SK-N-SH (cell line): ENCODE data around the gene CNBP. TPM values are rescaled to one million over a fixed set of nuclear protein-coding genes. Genes with fewer than 3 reads are reported as not detected.

Experiments
- CTCF ChIA-PET: fragments of 300-600, 350-600 bp; formaldehyde crosslinking; extraction: SDS; loops from one replicate; lab custom pipeline; 2021; lab: Yijun Ruan, JAX
- POLR2A ChIA-PET: fragments of 350-600 bp; sonication (Branson Sonifier 250); formaldehyde crosslinking; extraction: SDS; loops from one replicate; lab custom pipeline; 2020; ENCODE audit warnings: antibody characterized with exemption, inconsistent platforms; lab: Yijun Ruan, JAX
- DNase-seq: peaks from one replicate; pipeline ENCODE4 v3.0.0; 2012
- H2AFZ ChIP-seq: fragments of 200-600 bp; sonication (generic); 2 replicates; pipeline ENCODE4 v1.8.1; 2016; ENCODE audit warnings: antibody characterized with exemption, mild to moderate bottlenecking, low read depth
- H3F3A ChIP-seq: fragments of 200-600 bp; sonication (generic); replicated peaks from 2 replicates; pipeline ENCODE3; 2016; ENCODE audit warnings: antibody characterized with exemption, mild to moderate bottlenecking; ENCODE audit not compliant: insufficient read depth
- H3K27ac ChIP-seq, 2 experiments: fragments of 200-500 bp in 1 of 2; fragments of 200-600 bp in 1 of 2; sonication (Bioruptor generic) in 1 of 2; sonication (generic), shearing (Covaris generic) in 1 of 2; 2 replicates each; pipeline versions ENCODE4 v1.5.1 to v1.6.1; 2014 to 2016; ENCODE audit warnings: low read depth in 2 of 2, inconsistent platforms in 1 of 2, low read length in 1 of 2, mild to moderate bottlenecking in 1 of 2, mixed read lengths in 1 of 2
- H3K27me3 ChIP-seq: fragments of 200-600 bp; sonication (generic), shearing (Covaris generic); 2 replicates; pipeline ENCODE4 v1.6.1; 2016; ENCODE audit warnings: mixed run types; ENCODE audit not compliant: insufficient read depth
- H3K36me3 ChIP-seq, 2 experiments: fragments of 200-500 bp in 1 of 2; fragments of 200-600 bp in 1 of 2; sonication (Bioruptor generic) in 1 of 2; sonication (generic) in 1 of 2; replicated peaks in 1 of 2; 2 replicates each; pipeline versions ENCODE3 to v1.5.1; 2014 to 2016; ENCODE audit warnings: low read length in 1 of 2, mild to moderate bottlenecking in 1 of 2; ENCODE audit not compliant: insufficient read depth in 2 of 2, control insufficient read depth in 1 of 2
- H3K4me1 ChIP-seq, 2 experiments: fragments of 200-500 bp in 1 of 2; fragments of 200-600 bp in 1 of 2; sonication (Bioruptor generic) in 1 of 2; sonication (generic), shearing (Covaris generic) in 1 of 2; 2 replicates each; pipeline versions ENCODE4 v1.5.1 to v1.6.1; 2014 to 2016; ENCODE audit warnings: low read depth in 1 of 2, low read length in 1 of 2, mixed run types in 1 of 2; ENCODE audit not compliant: insufficient read depth in 2 of 2, control insufficient read depth in 1 of 2
- H3K4me2 ChIP-seq: fragments of 200-600 bp; sonication (generic), shearing (Covaris generic); 2 replicates; pipeline ENCODE4 v1.6.1; 2017; ENCODE audit warnings: mixed run types
- H3K4me3 ChIP-seq, 2 experiments: fragments of 200-500 bp in 1 of 2; fragments of 200-600 bp in 1 of 2; sonication (Bioruptor generic) in 1 of 2; sonication (generic), shearing (Covaris generic) in 1 of 2; 2 replicates each; pipeline versions ENCODE4 v1.5.1 to v1.8.1; 2014 to 2016; ENCODE audit warnings: low read depth in 2 of 2, inconsistent platforms in 1 of 2, low read length in 1 of 2, mild to moderate bottlenecking in 1 of 2, mixed read lengths in 1 of 2, moderate library complexity in 1 of 2
- H3K79me2 ChIP-seq: fragments of 200-600 bp; sonication (generic); 2 replicates; pipeline ENCODE4 v1.8.1; 2017; ENCODE audit warnings: mild to moderate bottlenecking; ENCODE audit not compliant: insufficient read depth
- H3K9ac ChIP-seq: fragments of 200-600 bp; sonication (generic); 2 replicates; pipeline ENCODE4 v1.6.1; 2017; ENCODE audit warnings: mixed run types
- H3K9me2 ChIP-seq: fragments of 200-600 bp; sonication (generic); 2 replicates; pipeline ENCODE4 v1.6.1; 2017; ENCODE audit warnings: mixed run types
- H3K9me3 ChIP-seq: fragments of 200-600 bp; sonication (generic); 2 replicates; pipeline ENCODE4 v1.6.1; 2017; ENCODE audit warnings: mixed run types, mild to moderate bottlenecking, moderate library complexity
- H4K20me1 ChIP-seq: fragments of 200-600 bp; sonication (generic); 2 replicates; pipeline ENCODE4 v1.6.1; 2017; ENCODE audit warnings: mild to moderate bottlenecking, mixed run types; ENCODE audit not compliant: insufficient read depth
- ELF1 ChIP-seq: IDR thresholded peaks from 2 replicates; pipeline ENCODE4 v1.4.0; 2012
- EP300 ChIP-seq, 2 experiments: IDR thresholded peaks; 2 replicates each; pipeline versions ENCODE4 v1.4.0 to v1.6.1; 2012; ENCODE audit warnings: borderline replicate concordance in 1 of 2, low read depth in 1 of 2, low read length in 1 of 2
- FOXJ3 ChIP-seq: sonication (generic); formaldehyde crosslinking; IDR thresholded peaks from 2 replicates; pipeline ENCODE4 v1.5.1; 2020; ENCODE audit warnings: mild to moderate bottlenecking, missing genetic modification reagents
- FOXM1 ChIP-seq: IDR thresholded peaks from 2 replicates; pipeline ENCODE4 v1.4.0; 2012; ENCODE audit warnings: low read depth, mild to moderate bottlenecking
- GABPA ChIP-seq: IDR thresholded peaks from 2 replicates; pipeline ENCODE4 v1.4.0; 2012; ENCODE audit warnings: low read depth, mild to moderate bottlenecking
- GATA2 ChIP-seq: sonication (generic); formaldehyde crosslinking; IDR thresholded peaks from 2 replicates; pipeline ENCODE4 v1.5.0; 2020; ENCODE audit warnings: mild to moderate bottlenecking, missing genetic modification reagents
- MEF2A ChIP-seq: IDR thresholded peaks from 2 replicates; pipeline ENCODE4 v1.4.0; 2012; ENCODE audit warnings: low read depth, borderline replicate concordance
- MXI1 ChIP-seq: IDR thresholded peaks from 2 replicates; pipeline ENCODE4 v1.6.1; 2012; ENCODE audit warnings: mild to moderate bottlenecking, low read depth, low read length, improper control_type of control experiment
- RAD21 ChIP-seq: IDR thresholded peaks from 2 replicates; pipeline ENCODE4 v1.6.1; 2012; ENCODE audit warnings: mild to moderate bottlenecking, low read length
- RCOR1 ChIP-seq: fragments of 150-350 bp; IDR thresholded peaks from 2 replicates; pipeline ENCODE4 v1.6.1; 2017; ENCODE audit warnings: antibody characterized with exemption, low read length
- RXRA ChIP-seq: IDR thresholded peaks from 2 replicates; pipeline ENCODE4 v1.4.0; 2012; ENCODE audit warnings: low read depth, mild to moderate bottlenecking, borderline replicate concordance
- SIN3A ChIP-seq: IDR thresholded peaks from 2 replicates; pipeline ENCODE4 v1.6.1; 2012; ENCODE audit warnings: low read depth, mild to moderate bottlenecking, low read length, moderate library complexity, borderline replicate concordance
- SMC3 ChIP-seq: IDR thresholded peaks from 2 replicates; pipeline ENCODE4 v1.6.1; 2012; ENCODE audit warnings: low read depth, low read length, improper control_type of control experiment
- TEAD4 ChIP-seq: IDR thresholded peaks from 2 replicates; pipeline ENCODE4 v1.4.0; 2012; ENCODE audit warnings: mild to moderate bottlenecking, borderline replicate concordance; ENCODE audit not compliant: insufficient read depth
- YY1 ChIP-seq: IDR thresholded peaks from 2 replicates; pipeline ENCODE4 v1.4.0; 2012; ENCODE audit warnings: low read depth, mild to moderate bottlenecking
- WGBS: methylation state at CpG from one replicate; pipeline ENCODE4 v1.1.6; 2017; ENCODE audit warnings: low lambda C conversion rate; 5-methylcytosine and 5-hydroxymethylcytosine counted together
- polyA plus RNA-seq, 3 experiments: library from polyadenylated mRNA; depleted of rRNA; stranded (reverse); fragments of >200 nt; gene quantifications; 2 replicates each; pipeline ENCODE4 v1.2.3, GENCODE V29; 2012
- TF ChIP-seq, protein P1 (sequence below): IDR thresholded peaks from 2 replicates; pipeline ENCODE4 v1.4.0; 2012; ENCODE audit warnings: low read depth, borderline replicate concordance

Gene CNBP
- polyA plus RNA-seq, 1 of the 3 experiments (the other 2 are of a cell fraction) = 240 TPM

DNA sequence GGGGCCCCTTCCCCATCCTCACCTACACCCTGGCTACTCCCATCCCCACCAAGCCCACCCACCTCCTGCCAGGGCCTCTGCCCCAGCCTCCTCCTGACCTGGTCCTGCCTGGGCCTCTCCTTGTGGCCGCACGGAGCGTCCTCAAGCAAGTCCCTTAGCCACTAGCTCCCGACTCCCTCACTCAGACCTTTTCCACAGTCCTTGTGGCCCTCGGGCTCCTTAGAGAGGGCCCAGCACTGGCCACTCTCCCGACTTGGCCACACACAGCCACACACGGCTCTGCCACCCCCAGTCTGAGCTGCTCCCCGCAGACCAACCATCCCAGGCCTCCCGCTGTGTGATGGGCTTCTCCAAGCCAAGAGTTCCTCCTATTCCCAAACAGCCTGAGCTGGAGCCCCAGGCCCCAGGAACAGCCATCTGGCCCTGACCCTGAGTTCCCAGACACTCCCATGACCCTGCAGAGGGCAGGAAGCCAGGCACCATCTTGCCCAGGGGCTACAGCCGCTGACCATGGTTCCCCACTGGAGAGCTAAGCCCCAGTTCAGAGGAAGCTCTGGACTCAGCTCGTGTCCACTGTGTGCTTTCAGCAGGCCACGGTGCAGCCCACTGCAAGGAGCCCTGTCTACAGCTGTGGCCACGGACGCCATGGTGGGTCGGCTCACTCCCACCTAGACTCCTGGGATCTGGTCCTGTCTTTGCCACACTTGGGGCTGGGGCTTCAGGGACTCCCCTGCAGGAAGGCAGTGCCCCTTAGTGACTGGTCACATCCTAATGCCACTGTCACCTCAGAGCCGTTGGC is 55.1 kb downstream of the CNBP start (continued):
- TF ChIP-seq ELF1 = no peak
- no peak for TF ChIP-seq RXRA
- TF ChIP-seq EP300 (IDR thresholded peaks at IDR 0.05; ENCODE audit: borderline replicate concordance in 1 of 2, low read depth in 1 of 2, low read length in 1 of 2) = no peak
- TF ChIP-seq FOXM1 = no peak
- no peak for TF ChIP-seq FOXJ3
- no peak for TF ChIP-seq RCOR1
- no peak for TF ChIP-seq MEF2A
- TF ChIP-seq MXI1 = no peak
- TF ChIP-seq GABPA = no peak
- TF ChIP-seq SIN3A = no peak
- TF ChIP-seq, protein P1, sequence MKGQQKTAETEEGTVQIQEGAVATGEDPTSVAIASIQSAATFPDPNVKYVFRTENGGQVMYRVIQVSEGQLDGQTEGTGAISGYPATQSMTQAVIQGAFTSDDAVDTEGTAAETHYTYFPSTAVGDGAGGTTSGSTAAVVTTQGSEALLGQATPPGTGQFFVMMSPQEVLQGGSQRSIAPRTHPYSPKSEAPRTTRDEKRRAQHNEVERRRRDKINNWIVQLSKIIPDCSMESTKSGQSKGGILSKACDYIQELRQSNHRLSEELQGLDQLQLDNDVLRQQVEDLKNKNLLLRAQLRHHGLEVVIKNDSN = no peak

DNA sequence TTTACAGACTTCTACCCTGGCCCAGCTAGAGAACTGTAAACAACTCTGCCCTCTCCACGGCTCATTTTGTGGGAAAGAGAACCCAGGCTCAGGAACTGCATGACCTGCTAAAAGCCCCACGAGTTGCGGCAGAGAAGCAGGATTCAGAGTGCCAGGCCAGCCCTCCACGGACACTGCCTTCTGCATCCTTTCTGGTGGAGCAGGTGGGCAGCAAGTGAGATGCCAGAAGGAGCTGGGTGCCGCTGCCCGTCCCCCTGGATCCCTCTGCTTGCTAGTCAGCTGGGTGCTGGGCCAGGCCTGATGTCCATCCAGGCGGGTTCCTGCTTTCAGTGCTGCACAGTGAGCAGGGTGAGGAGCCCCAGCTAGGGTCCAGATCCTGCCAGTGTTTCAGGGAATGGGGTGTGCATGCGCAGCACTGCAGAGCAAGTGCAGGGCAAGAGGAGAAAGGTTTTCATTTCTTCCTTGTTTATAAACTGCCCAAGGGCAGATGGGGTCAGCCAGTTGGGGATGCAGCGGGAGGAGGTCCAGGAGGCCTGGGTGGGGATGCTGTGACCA is 56.9 kb downstream of the CNBP start:
- 89% methylated on average over 9 of the region's 9 CpGs for WGBS
- no peak overlapping the region for H3K4me3 ChIP-seq
- DNase-seq = no peak
- H3K9me3 ChIP-seq = no peaks in the 10 kb centered on the region
- peaks cover 20% of the 10 kb centered on the region for H3F3A ChIP-seq
- TF ChIP-seq TEAD4 = no peak
- TF ChIP-seq GATA2 (CRISPR knock-in tag) = no peak
- no peak for TF ChIP-seq SIN3A
- TF ChIP-seq MXI1 = no peak
- TF ChIP-seq RCOR1 = no peak
- no peak for TF ChIP-seq SMC3
- TF ChIP-seq RAD21 = no peak
- no peak for TF ChIP-seq YY1
- CTCF ChIA-PET = interaction anchor here (0.9 to 1.5 kb wide), 2 partner anchors 12 to 157 kb away, joined by 3 to 4 read pairs; no protein-coding TSS in a partner anchor
- no peak overlapping the region for H3K4me2 ChIP-seq
- H2AFZ ChIP-seq = no peak overlapping the region
- no peak overlapping the region for H3K27ac ChIP-seq
- POLR2A ChIA-PET = no interaction called here
- no peaks in the 10 kb centered on the region for H4K20me1 ChIP-seq
- H3K27me3 ChIP-seq = no peaks in the 10 kb centered on the region
- no peak overlapping the region for H3K9ac ChIP-seq
- peaks cover 14 to 26% of the 10 kb centered on the region in 2 experiments for H3K36me3 ChIP-seq
- no peaks in the 10 kb centered on the region for H3K79me2 ChIP-seq
- no peaks in the 10 kb centered on the region for H3K4me1 ChIP-seq
- H3K9me2 ChIP-seq = no peaks in the 10 kb centered on the region
